ENCODE measurements around the gene PRKD1. TPM values are rescaled to one million over a fixed set of nuclear protein-coding genes. Genes with fewer than 3 reads are reported as not detected.

PRKD1 gene
- total RNA-seq, 1 donor from 2014 or later = 10.4 TPM

- no peak for DNase-seq (ENCODE audit: low spot score)
Measured at GRCh38 chr14:29527286-29527685, 400.4 kb downstream of the PRKD1 start.
